ENCODE results near the gene TBC1D25.

The TBC1D25 gene

DNA sequence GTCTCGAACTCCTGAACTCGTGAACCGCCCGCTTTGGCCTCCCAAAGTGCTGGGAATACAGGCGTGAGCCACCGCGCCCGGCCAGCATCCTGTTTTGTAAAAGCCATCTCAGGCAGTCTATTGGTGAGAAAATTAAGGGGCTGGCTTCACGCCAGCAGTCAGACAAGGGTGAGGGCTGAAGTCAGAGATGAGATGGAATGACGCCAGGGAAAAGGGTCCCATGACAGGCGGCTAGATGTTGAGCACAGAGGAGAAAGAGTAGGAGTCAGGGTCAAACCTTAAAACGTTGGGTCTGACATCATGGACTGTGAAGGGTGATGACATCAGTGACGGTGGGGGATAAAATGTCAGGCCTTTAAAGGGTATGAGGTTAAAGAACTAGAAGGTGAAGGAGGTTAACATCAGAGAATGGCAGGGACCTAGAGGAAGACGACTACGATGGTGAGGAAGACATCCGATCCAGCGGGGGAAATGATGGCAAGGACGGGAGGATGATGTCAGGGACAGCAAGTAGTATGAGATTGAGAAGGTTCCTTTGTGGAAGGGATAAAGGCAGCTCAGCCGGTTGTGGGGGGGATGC is 34.3 kb downstream of the TBC1D25 start:
- no peak for DNase-seq

DNA sequence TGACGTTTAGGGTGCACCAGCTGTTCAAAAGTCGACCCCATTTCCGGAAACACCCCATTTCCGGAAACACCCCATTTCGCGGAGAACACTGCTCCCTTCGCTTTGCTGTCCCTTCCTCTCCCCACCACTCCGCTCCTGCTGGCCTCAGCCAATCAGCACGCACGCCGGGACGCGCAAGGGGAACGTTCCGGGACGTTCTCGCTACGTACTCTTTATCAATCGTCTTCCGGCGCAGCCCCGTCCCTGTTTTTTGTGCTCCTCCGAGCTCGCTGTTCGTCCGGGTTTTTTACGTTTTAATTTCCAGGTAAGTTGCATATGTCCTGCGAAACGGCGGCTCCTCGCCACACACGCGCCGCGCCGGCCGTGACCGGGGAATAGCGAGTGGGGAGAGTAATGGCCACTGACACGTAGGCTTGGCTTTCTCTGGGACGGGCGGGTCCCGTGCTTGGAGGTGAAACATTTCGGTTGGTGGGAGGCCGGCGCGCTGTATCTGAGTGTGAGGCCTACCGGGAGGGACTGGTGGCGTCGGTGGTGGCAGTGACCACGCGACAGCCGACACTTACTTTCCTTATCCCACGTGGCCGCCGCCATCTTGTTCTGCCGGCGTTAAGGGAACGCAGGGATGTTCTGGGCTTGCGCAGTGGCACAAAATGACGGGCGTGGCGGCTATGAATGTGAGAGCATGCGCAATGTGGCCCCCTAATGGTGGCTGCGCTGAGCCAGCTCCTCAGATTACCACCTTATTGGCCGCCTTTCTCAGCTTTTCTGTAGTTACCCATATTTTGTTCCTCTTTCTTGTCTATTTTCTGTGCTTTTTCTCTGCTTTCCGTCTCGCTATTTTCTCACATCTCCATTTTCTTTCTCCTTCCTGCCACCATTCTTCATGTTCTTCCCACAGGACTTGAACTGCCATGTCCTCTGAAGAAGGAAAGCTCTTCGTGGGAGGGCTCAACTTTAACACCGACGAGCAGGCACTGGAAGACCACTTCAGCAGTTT is 35.1 kb downstream of the TBC1D25 start, which contains the start of gene RBM3:
TSS of gene RBM3 (plus strand) at position 215 of the 997 bp plus-strand sequence. CDS start at position 912, 697 bp downstream.
- DNase-seq, result peak; percentile 85

- DNase-seq, result no peak
Measured at GRCh38 chrX:48575642-48576041, 36.1 kb downstream of the TBC1D25 start.

- DNase-seq, result no peak
Measured at GRCh38 chrX:48576108-48576507, 36.6 kb downstream of the TBC1D25 start.

GRCh38 chrX:48578661-48579128 is 39.2 kb downstream of the TBC1D25 start:
- no peak for DNase-seq

DNA sequence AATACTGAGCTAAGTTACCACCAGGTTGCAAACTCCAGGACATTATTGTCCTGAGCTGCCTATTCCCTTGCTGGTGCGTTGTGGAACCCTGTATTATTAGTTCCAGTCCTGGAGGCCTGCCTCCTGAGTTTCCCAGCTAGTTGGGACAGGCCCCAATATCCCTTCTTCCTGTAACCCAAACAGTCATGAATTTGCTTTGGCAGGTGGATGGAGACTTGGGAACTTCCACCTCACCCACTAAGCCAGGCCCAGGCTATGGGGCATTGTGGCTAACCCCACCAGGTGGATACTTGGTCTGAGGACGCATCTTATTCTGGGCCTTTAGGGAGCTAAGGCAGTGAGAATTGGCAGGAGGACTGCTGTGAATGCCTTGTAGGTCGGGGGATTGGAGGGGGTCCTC is 39.7 kb downstream of the TBC1D25 start:
- no peak for DNase-seq

DNA sequence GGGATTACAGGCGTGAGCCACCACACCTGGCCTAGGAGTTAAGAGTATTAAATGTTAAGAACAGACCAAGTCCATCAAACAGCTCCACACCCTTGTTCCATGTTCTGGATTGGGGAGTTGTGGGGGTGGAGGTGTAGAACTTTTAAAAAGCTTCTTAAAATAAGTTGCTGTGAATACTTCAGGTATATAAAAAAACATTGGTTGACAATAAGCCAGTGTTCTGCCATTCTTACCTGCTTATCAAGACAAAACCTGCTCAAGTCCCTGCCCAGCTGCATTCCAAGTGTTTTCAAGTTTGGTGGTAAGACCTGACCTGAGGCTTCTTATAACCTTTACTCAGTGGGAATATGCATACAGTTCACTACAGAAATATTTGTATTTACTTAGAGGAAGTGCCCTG is 41.1 kb downstream of the TBC1D25 start:
- no peak for DNase-seq

DNA sequence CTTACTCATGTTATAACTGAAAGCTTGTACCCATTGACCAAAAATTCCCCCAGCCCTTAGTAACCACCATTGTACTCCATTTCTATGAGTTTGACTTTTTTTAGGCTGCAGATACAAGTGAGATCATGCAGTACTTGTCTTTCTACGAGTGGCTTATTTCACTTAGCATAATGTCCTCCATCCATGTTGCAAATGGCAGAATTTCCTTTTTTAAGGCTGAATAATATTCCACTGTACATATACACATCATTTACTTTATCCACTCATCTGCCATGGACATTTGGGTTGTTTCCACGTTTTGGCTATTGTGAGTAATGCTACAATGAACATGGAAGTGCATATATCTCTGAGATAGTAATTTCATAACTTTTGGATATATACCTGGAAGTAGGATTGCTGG is 45.2 kb downstream of the TBC1D25 start:
- DNase-seq, result no peak

GRCh38 chrX:48589482-48590162 is 50.1 kb downstream of the TBC1D25 start:
- no peak for DNase-seq

DNA sequence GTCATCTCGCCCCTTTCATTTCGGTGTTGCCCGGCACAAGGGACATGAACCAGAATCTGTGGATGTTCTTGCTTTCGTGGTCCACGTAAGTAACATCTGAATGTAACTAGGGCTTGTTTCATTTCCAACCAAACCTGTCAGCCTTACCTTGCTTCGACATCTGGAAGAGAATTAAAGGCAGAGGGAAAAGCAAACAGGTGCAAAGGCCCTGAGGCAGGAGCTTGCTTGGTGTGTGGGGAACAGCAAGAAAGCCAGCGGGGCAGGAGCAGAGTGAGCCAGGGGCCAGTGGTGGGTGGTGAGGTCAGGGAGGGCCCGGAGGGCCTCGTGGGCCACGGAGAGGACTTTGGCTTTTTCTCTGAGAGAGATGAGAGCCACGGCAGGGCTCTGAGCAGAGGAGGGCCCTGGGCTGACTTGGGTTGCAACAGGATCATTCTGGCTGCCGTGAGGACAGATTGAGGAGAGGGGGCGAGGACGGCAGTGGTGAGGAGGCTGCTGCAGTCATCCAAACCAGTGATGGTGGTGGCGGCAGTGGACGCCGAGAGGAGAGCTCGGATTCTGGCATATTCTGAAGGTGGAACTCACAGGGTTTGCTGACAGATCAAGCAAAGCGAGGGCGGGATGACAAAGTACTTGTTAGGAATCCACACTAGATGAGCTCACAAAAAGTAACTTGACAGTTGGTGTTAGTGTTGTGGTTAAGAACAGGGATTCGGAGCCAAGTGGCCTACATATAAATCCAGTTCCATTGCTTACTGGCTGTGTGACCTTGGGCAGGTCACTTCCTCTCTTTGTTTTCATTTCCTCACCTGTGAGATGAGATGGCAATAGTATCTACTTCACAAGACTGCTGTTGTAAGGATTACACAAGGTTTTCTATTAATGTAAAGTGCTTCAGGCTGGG is 50.9 kb downstream of the TBC1D25 start:
- DNase-seq, result no peak

DNA sequence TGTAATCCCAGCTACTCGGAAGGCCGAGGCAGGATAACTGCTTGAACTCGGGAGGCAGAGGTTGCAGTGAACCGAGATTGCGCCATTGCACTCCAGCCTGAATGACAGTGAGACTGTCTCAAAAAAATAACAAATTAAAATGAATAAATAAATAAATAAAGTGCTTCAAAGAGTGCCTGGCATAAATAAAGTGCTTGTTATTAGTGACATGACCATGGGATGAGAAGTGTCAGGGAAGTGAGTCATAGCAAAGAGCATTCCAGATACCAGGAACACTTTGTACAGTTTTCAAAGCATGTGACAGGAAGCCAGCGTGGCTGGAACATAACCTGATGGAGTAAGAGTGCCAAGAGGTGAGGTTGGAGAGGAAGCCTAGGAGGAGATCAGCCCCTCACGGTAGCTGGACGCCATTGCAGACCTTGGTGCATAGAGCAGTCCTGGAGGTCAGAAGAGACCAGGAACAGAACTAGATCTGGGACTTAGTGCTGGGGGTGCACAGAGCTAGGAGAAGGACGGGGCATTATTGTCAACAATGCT is 51.8 kb downstream of the TBC1D25 start:
- DNase-seq, result no peak

DNA sequence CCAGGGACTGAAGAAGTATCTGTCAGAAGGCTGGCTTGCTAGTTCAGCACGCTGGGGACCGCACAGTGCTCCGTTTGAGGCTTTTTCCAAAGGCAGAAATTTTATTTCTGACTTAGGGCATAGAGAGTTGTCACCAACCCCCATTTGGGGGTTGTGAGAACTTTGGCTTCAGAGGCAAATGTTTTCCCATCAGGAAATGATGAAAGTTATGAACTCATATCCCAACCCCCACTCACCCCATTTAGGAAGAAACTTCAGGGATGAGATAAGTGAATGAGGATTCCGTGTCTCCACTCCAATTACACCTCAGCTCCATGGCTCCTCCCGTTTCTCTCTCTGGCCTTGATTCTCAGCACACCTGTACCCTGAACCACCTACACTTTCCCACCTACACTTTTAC is 53.5 kb downstream of the TBC1D25 start:
- no peak for DNase-seq

DNA sequence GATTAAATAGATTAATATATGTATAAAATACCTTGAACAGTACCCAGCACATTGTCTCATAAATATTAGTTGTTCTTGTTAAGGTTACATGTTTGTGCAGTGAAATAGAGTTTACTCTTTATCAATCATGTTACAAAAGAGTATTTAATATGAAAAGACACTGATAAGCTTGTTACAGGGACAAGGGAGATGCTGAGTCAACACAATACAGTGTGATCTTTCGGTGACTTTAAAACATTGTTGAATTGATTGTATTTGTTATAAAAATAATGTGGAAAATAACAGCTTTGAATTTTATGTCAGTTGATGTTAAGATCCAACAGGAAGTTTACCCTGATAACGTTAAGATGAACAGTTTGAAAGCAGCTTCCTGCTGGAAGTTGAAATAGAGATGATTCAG is 56.4 kb downstream of the TBC1D25 start:
- DNase-seq, result no peak

DNA sequence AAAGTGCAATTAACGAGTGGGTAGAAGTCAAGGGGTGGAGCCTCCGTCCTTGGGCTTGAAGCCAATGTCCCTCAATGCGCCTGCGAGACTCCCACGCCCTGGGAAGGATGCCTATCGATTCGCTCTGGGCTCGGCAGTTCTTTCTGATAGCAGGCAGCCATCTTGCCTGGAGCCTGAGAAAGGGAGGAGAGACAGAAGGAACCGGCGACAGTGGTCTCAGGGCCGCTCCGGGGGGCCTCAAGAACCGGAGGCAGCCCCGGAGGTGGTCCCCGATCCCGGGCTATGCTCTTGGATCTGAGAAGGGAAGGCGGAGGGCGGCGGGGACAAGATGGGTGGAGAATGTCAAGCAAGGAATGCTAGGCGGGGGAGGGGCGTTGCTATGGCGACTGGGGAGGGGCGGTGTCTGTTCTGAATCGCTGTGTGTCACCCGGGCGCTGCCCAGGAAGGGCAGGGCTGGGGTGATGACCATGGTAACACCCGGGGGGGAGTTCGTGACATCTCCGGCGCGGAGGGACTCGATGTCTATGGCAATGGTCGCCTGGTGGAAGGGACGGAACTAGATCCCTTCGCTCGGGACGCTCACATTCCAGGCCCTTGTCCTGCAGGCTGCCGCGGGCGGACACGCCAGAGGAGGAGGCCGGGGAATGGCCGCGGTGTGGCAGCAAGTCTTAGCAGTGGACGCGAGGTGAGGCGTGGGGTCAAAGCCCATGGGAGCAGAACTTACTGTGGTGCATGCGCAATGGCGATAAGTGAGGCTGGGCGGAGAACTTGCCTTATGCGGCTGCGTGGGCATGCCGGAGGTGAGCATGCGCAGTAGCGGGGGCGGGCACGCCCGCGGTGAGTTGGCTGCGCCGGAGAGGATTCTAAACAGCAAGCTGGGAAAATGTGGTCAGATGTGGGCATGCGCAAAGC is 58.1 kb downstream of the TBC1D25 start, which contains the start of gene WDR13:
TSS of gene WDR13 (plus strand) at position 140 of the 912 bp plus-strand sequence. CDS start at position 645, 505 bp downstream.
- peak; percentile 83 for DNase-seq

DNA sequence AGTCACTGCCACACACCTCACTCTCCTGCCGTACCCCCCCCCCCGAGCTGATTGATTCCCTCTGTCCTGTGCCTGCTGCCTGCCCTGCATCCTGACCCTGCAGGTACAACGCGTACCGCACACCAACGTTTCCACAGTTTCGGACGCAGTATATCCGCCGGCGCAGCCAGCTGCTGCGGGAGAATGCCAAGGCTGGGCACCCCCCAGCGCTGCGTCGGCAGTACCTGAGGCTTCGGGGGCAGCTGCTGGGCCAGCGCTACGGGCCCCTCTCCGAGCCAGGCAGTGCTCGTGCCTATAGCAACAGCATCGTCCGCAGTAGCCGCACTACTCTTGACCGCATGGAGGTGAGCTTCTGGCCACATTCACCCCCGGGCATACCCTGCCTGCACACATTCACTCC is 59.1 kb downstream of the TBC1D25 start:
- DNase-seq, result no peak

DNA sequence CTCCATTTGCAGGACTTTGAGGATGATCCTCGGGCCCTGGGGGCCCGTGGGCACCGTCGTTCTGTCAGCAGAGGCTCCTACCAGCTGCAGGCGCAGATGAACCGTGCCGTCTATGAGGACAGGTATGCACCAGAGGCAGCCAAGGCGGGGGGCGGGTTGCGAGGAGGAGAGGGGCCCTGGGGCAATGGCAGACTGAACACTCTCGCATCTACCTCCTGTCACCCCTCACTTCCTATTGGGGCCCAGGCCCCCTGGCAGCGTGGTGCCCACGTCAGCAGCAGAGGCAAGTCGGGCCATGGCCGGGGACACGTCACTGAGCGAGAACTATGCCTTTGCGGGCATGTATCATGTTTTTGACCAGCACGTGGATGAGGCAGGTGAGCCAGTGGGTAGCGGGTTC is 59.8 kb downstream of the TBC1D25 start:
- no peak for DNase-seq

- no peak for DNase-seq
Measured at GRCh38 chrX:48600226-48600625, 60.7 kb downstream of the TBC1D25 start.

DNA sequence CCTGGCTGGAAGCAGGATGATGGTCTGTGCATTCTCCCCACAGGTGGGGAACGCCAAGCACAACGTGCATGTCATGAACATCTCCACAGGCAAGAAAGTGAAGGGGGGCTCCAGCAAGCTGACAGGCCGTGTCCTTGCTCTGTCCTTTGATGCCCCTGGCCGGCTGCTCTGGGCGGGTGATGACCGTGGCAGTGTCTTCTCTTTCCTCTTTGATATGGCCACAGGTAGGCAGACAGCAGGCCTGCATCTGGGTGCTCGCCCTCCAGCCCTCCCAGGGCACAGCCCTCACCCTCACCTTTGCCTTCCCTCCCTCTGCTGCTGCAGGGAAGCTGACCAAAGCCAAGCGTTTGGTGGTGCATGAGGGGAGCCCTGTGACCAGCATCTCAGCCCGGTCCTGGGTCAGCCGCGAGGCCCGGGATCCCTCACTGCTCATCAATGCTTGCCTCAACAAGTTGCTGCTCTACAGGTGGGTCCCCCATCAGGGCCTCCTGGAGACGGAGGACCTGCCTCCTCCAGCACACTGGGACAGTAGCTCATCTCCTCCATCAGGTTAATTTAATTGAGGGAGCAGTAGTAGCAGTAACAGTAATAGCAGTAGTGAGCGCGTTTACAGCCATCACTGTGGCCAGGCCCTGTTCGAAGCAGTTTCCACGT is 62.4 kb downstream of the TBC1D25 start:
- no peak for DNase-seq

DNA sequence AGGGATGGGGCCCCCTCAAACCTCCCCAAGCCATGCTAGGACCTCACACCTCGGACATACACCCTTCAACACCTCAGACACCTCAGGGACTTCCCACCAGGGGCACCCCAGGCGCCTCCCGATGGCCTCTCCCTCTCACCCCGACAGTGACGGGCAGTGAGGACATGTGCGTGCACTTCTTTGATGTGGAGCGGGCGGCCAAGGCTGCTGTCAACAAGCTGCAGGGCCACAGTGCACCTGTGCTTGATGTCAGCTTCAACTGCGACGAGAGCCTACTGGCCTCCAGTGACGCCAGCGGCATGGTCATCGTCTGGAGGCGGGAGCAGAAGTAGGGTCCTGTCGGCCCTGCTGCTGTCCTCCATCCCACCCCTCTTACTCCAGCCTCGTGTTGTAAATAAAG is 65.2 kb downstream of the TBC1D25 start:
- no peak for DNase-seq

GRCh38 chrX:48606091-48606490 is 66.6 kb downstream of the TBC1D25 start:
- no peak for DNase-seq
